ENCODE data around the gene NOXO1.

NOXO1 gene

GRCh38 chr16:2027024-2028010, 46.0 kb upstream of the NOXO1 start:
- Mint-ChIP-seq H3K27me3 (ENCODE audit: low read depth) (peaks cover 8% of the 10 kb centered on the region), H3K36me3 (ENCODE audit: low read depth) (peaks cover 4% of the 10 kb centered on the region), H3K4me1 (peaks cover 29% of the 10 kb centered on the region), H3K9me3 (no peaks in the 10 kb centered on the region), H3K4me3 (peak overlapping the region; percentile 90 to 97 (median 94)), H3K27ac (peak overlapping the region; percentile 90 to 96 (median 92))
- TF ChIP-seq CTCF (IDR thresholded peaks at IDR 0.05; ENCODE audit: unreplicated experiment in 3 of 3) = no peak

GRCh38 chr16:2026461-2027023, 45.3 kb upstream of the NOXO1 start, which contains the start of gene NHERF2:
Gene NHERF2 (plus strand): TSS chr16:2026902. CDS start chr16:2027006, 104 bp downstream.
- Mint-ChIP-seq H3K9me3 (no peaks in the 10 kb centered on the region), H3K36me3 (ENCODE audit: low read depth) (peaks cover 4% of the 10 kb centered on the region), H3K4me3 (peak within 1 kb of the TSS; percentile 90 to 97 (median 94)), H3K27ac (peak within 1 kb of the TSS; percentile 90 to 96 (median 92)), H3K27me3 (ENCODE audit: low read depth) (peaks cover 11% of the 10 kb centered on the region), H3K4me1 (peaks cover 29% of the 10 kb centered on the region)
- TF ChIP-seq CTCF (IDR thresholded peaks at IDR 0.05; ENCODE audit: unreplicated experiment in 3 of 3) = no peak

GRCh38 chr16:2025878-2026460, 44.7 kb upstream of the NOXO1 start:
- Mint-ChIP-seq H3K4me3 (peak overlapping the region; percentile 79 to 85 (median 82)), H3K9me3 (no peaks in the 10 kb centered on the region), H3K27ac (peak overlapping the region; percentile 73 to 88 (median 74)), H3K27me3 (ENCODE audit: low read depth) (peaks cover 15% of the 10 kb centered on the region), H3K36me3 (ENCODE audit: low read depth) (peaks cover 4% of the 10 kb centered on the region), H3K4me1 (peaks cover 29% of the 10 kb centered on the region)
- no peak for TF ChIP-seq CTCF (IDR thresholded peaks at IDR 0.05; ENCODE audit: unreplicated experiment in 3 of 3)

- H3K27ac Mint-ChIP-seq = no peak overlapping the region
- H3K4me3 Mint-ChIP-seq = peak overlapping the region; percentile 79 to 85 (median 82)
- H3K9me3 Mint-ChIP-seq = no peaks in the 10 kb centered on the region
- peaks cover 29% of the 10 kb centered on the region for H3K4me1 Mint-ChIP-seq
- no peak for TF ChIP-seq CTCF (IDR thresholded peaks at IDR 0.05; ENCODE audit: unreplicated experiment in 3 of 3)
- H3K36me3 Mint-ChIP-seq (ENCODE audit: low read depth) = peaks cover 4% of the 10 kb centered on the region
- H3K27me3 Mint-ChIP-seq (ENCODE audit: low read depth) = peaks cover 19% of the 10 kb centered on the region
Measured at GRCh38 chr16:2025251-2025650, 44.0 kb upstream of the NOXO1 start.

GRCh38 chr16:2024032-2024420, 42.8 kb upstream of the NOXO1 start:
- peak overlapping the region; percentile 90 to 97 (median 95) for H3K27ac Mint-ChIP-seq
- no peaks in the 10 kb centered on the region for H3K9me3 Mint-ChIP-seq
- H3K36me3 Mint-ChIP-seq (ENCODE audit: low read depth) = peaks cover 3% of the 10 kb centered on the region
- peaks cover 22% of the 10 kb centered on the region for H3K27me3 Mint-ChIP-seq (ENCODE audit: low read depth)
- peak overlapping the region; percentile 65 to 77 (median 73) for H3K4me3 Mint-ChIP-seq
- TF ChIP-seq CTCF (IDR thresholded peaks at IDR 0.05; ENCODE audit: unreplicated experiment in 3 of 3) = no peak
- H3K4me1 Mint-ChIP-seq = peaks cover 24% of the 10 kb centered on the region

Data from nephron (organoid).